Body of pancreas (tissue), 4 donors: ENCODE data around the gene MAP2K5. TPM values are rescaled to one million over a fixed set of nuclear protein-coding genes. Genes with fewer than 3 reads are reported as not detected.

ENCODE experiments used
- ATAC-seq: fragments of 150-250 bp; one replicate; pipeline ENCODE4 v1.9.1; 2016
- DNase-seq, 4 donors: peaks; one replicate each; pipeline ENCODE4 v3.0.0-alpha.2; 2019
- H3K27ac ChIP-seq, 4 donors: fragments of 200-600 bp; sonication (generic); 1 replicate in 3 of 4; 2 replicates in 1 of 4; pipeline versions ENCODE4 v1.5.1 to v1.6.1; 2016 to 2019; ENCODE audit warnings: mild to moderate bottlenecking in 1 of 4, mixed read lengths in 1 of 4, moderate library complexity in 1 of 4
- H3K27me3 ChIP-seq, 2 donors: fragments of 200-600 bp; sonication (generic); one replicate each; pipeline ENCODE4 v1.6.0; 2016; ENCODE audit warnings: mild to moderate bottlenecking in 1 of 2
- H3K36me3 ChIP-seq, 2 donors: fragments of 200-600 bp; sonication (generic); replicated peaks in 1 of 2; 2 replicates each; pipeline ENCODE4 v1.5.1; 2016; ENCODE audit warnings: low read depth in 2 of 2; ENCODE audit not compliant: insufficient read depth in 1 of 2
- H3K4me1 ChIP-seq: fragments of 200-600 bp; sonication (generic); one replicate; pipeline ENCODE4 v1.6.0; 2016
- H3K4me3 ChIP-seq, 2 donors: fragments of 200-600 bp; sonication (generic); 1 replicate in 1 of 2; 2 replicates in 1 of 2; pipeline ENCODE4 v1.5.1; 2016 to 2019
- H3K9me3 ChIP-seq, 3 donors: fragments of 200-600 bp; sonication (generic); 1 replicate in 2 of 3; 2 replicates in 1 of 3; pipeline ENCODE4 v1.5.1; 2016
- POLR2A ChIP-seq, 3 donors: fragments of 450-650 bp; IDR thresholded peaks; one replicate each; pipeline ENCODE4 v1.6.1; 2016; ENCODE audit warnings: antibody characterized with exemption in 3 of 3, mild to moderate bottlenecking in 2 of 3
- WGBS, 2 donors: methylation state at CpG; one replicate each; pipeline ENCODE4 v1.1.5; 2017; 5-methylcytosine and 5-hydroxymethylcytosine counted together
- intact Hi-C: fragments of 100-400 bp; cut with DNase I; formaldehyde crosslinking; loops from one replicate; pipeline ENCODE4 v1.15.1; 2023
- total RNA-seq, 2 donors: library from RNA; depleted of rRNA; stranded (reverse); fragments of >200 nt; gene quantifications; one replicate each; pipeline ENCODE4 v1.1.0, GENCODE V29; 2016
- TF ChIP-seq, protein P1 (sequence below), 7 experiments: fragments of 450-650 bp in 4 of 7; fragments of 200-600 bp in 3 of 7; sonication (generic) in 3 of 7; IDR thresholded peaks; one replicate each; pipeline ENCODE4 v1.5.1; 2016 to 2019; ENCODE audit warnings: antibody characterized with exemption in 7 of 7

Gene MAP2K5
- total RNA-seq, 2 donors from 2014 or later = 2.6 to 10.9 TPM

DNA sequence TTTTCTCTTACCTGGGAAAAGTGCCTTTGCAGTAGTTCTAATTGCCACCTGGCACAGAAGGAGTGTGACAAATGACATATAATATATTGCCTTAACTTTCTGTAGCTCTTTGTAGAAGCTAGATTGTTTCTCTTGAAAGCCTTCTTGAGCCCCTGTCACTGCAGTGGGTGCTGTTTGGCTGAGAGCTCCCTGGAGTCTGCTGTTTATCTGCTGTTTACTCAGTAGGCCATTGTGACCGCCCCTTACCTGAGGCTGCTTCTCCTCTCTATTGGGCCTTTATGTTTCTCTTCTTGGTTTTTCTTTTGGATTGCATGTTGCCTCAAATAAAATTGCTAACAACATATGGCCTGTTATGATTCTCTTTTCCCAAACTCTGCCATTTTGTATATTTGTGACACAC lies 16.7 kb downstream of the MAP2K5 start:
- intact Hi-C loops = no loop called here

DNA sequence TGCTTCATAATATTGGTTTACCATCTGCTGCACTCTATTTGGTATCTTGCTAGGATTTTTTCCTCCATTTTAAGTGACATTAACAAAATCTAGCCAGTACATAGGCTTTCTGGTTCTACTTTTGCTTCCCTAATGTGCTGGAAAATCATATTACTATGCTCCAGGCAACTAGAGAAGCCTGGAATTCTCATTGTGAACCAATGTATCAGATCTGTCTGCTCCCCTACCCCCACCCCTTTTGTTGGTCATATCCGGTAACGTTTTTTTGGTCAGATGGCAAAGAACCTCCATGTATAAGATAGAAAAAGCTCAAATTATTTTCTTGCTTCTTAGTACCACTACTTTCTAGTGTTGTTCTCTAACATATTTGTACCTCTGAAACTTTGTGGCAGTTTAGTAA lies 17.1 kb downstream of the MAP2K5 start:
- no peak for DNase-seq
- WGBS, 2 donors = 89 to 97% methylated on average over 2 of the region's 2 CpGs
- ATAC-seq = no peak
- Histone ChIP-seq H3K27ac (no peak overlapping the region), H3K4me3 (no peak overlapping the region), H3K36me3 (peaks cover 0 to 2% of the 10 kb centered on the region in 2 donors), H3K27me3 (no peaks in the 10 kb centered on the region), H3K9me3 (no peaks in the 10 kb centered on the region), H3K4me1 (no peaks in the 10 kb centered on the region)
- intact Hi-C loops = no loop called here
- TF ChIP-seq, protein P1, sequence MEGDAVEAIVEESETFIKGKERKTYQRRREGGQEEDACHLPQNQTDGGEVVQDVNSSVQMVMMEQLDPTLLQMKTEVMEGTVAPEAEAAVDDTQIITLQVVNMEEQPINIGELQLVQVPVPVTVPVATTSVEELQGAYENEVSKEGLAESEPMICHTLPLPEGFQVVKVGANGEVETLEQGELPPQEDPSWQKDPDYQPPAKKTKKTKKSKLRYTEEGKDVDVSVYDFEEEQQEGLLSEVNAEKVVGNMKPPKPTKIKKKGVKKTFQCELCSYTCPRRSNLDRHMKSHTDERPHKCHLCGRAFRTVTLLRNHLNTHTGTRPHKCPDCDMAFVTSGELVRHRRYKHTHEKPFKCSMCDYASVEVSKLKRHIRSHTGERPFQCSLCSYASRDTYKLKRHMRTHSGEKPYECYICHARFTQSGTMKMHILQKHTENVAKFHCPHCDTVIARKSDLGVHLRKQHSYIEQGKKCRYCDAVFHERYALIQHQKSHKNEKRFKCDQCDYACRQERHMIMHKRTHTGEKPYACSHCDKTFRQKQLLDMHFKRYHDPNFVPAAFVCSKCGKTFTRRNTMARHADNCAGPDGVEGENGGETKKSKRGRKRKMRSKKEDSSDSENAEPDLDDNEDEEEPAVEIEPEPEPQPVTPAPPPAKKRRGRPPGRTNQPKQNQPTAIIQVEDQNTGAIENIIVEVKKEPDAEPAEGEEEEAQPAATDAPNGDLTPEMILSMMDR (IDR thresholded peaks at IDR 0.05) = no peak
- TF ChIP-seq POLR2A (IDR thresholded peaks at IDR 0.05) = no peak

More for the DNA sequence above, 16.7 kb downstream of the MAP2K5 start:
- H3K4me1 ChIP-seq = no peaks in the 10 kb centered on the region
- 92 to 100% methylated on average over 1 of the region's 1 CpG for WGBS, 2 donors
- DNase-seq (no peak), ATAC-seq (no peak)
- TF ChIP-seq, protein P1 (IDR thresholded peaks at IDR 0.05) = no peak
- no peak for TF ChIP-seq POLR2A (IDR thresholded peaks at IDR 0.05)
- no peaks in the 10 kb centered on the region for H3K9me3 ChIP-seq
- no peaks in the 10 kb centered on the region for H3K27me3 ChIP-seq
- no peak overlapping the region for H3K27ac ChIP-seq
- peaks cover 0 to 2% of the 10 kb centered on the region in 2 donors for H3K36me3 ChIP-seq
- no peak overlapping the region for H3K4me3 ChIP-seq

DNA sequence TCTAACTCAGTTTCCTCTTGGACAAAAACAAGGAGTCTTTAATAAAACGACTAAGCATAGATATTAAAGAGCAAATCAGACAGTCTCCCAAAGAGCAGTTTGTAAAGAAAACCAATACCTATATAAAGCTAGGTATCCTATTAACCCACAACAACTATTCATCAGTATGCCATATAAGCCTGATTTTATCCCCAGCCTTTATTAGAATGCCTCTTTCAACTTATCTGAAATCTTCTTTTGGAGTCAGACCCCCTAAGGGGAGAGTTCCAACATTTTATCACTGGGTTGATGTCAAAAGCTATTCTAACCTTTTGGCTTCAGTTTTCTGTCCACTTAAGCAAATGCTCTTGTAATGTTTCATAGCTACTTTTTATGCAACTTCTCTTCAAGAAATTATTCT lies 17.8 kb downstream of the MAP2K5 start:
- intact Hi-C loops = no loop called here
- H3K36me3 ChIP-seq = peaks cover 0 to 2% of the 10 kb centered on the region in 2 donors
- TF ChIP-seq, protein P1 (IDR thresholded peaks at IDR 0.05) = no peak
- TF ChIP-seq POLR2A (IDR thresholded peaks at IDR 0.05) = no peak
- no peaks in the 10 kb centered on the region for H3K27me3 ChIP-seq
- no peak overlapping the region for H3K27ac ChIP-seq
- ATAC-seq (no peak), DNase-seq (no peak)
- no peaks in the 10 kb centered on the region for H3K9me3 ChIP-seq
- WGBS, 2 donors = 86 to 91% methylated on average over 1 of the region's 1 CpG
- no peak overlapping the region for H3K4me3 ChIP-seq
- no peaks in the 10 kb centered on the region for H3K4me1 ChIP-seq

DNA sequence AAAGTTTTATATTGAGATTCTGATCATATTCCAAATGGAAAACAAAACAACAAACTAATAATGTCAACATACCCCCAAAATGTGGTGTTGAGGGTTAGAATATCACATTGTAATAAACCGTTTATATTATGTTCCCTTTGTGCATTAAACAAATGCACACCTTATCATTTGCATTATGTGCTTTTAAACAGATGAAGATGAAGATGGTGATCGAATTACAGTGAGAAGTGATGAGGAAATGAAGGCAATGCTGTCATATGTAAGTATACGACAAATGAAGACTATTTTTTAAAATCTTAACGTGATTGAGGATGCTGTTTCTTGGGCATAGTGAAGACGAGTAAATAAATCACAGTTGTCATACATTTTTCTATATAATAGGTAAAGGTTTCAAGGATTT lies 20.6 kb downstream of the MAP2K5 start:
- TF ChIP-seq, protein P1 (IDR thresholded peaks at IDR 0.05) = no peak
- TF ChIP-seq POLR2A (IDR thresholded peaks at IDR 0.05) = no peak
- Histone ChIP-seq H3K27ac (no peak overlapping the region), H3K36me3 (no peaks in the 10 kb centered on the region), H3K4me1 (no peaks in the 10 kb centered on the region), H3K9me3 (no peaks in the 10 kb centered on the region), H3K4me3 (no peak overlapping the region), H3K27me3 (no peaks in the 10 kb centered on the region)
- no peak for DNase-seq
- WGBS, 2 donors = 91 to 93% methylated on average over 5 of the region's 5 CpGs
- intact Hi-C loops = no loop called here
- no peak for ATAC-seq
